GM12878 (cell line): ENCODE results near the gene UBE2O. TPM values are rescaled to one million over a fixed set of nuclear protein-coding genes. Genes with fewer than 3 reads are reported as not detected.

Experiments used
- ATF7 ChIP-seq: fragments of 450-650 bp; IDR thresholded peaks from 2 replicates; pipeline ENCODE4 v1.6.1; 2016; ENCODE audit warnings: low read depth, mild to moderate bottlenecking
- FOXK2 ChIP-seq: fragments of 450-650 bp; IDR thresholded peaks from 2 replicates; pipeline ENCODE4 v1.6.1; 2017; ENCODE audit warnings: mild to moderate bottlenecking, moderate library complexity
- FOXM1 ChIP-seq: IDR thresholded peaks from 2 replicates; pipeline ENCODE4 v1.6.1; 2012; ENCODE audit warnings: low read depth, mild to moderate bottlenecking, inconsistent platforms, low read length, moderate library complexity
- GABPA ChIP-seq: IDR thresholded peaks from 2 replicates; pipeline ENCODE4 v1.6.1; 2014; ENCODE audit warnings: antibody characterized with exemption, low read depth, mild to moderate bottlenecking, inconsistent platforms
- LARP7 ChIP-seq: fragments of 450-650 bp; IDR thresholded peaks from 2 replicates; pipeline ENCODE4 v1.6.1; 2017; ENCODE audit warnings: mild to moderate bottlenecking
- MTA2 ChIP-seq: fragments of 450-650 bp; IDR thresholded peaks from 2 replicates; pipeline ENCODE4 v1.6.1; 2016; ENCODE audit warnings: low read depth, mild to moderate bottlenecking, moderate library complexity
- MXI1 ChIP-seq: fragments of 150-350 bp; IDR thresholded peaks from 2 replicates; pipeline ENCODE4 v1.6.1; 2011; ENCODE audit warnings: low read depth, mild to moderate bottlenecking, inconsistent platforms, low read length, improper control_type of control experiment
- NR2C1 ChIP-seq: fragments of 450-650 bp; IDR thresholded peaks from 2 replicates; pipeline ENCODE4 v1.6.1; 2017; ENCODE audit warnings: antibody characterized with exemption, mild to moderate bottlenecking, moderate library complexity
- NR2F1 ChIP-seq: fragments of 450-650 bp; conservative IDR thresholded peaks from 2 replicates; pipeline ENCODE4 v1.6.1; 2017; ENCODE audit warnings: mild to moderate bottlenecking
- NRF1 ChIP-seq: conservative IDR thresholded peaks from 2 replicates; pipeline ENCODE4 v1.6.1; 2011; ENCODE audit warnings: mild to moderate bottlenecking, low read depth, low read length, improper control_type of control experiment
- POLR2AphosphoS5 ChIP-seq: IDR thresholded peaks from 2 replicates; pipeline ENCODE4 v1.6.1; 2011; ENCODE audit warnings: mild to moderate bottlenecking, low read length, inconsistent platforms
- RUNX3 ChIP-seq: IDR thresholded peaks from 2 replicates; pipeline ENCODE4 v1.6.1; 2012; ENCODE audit warnings: low read length, inconsistent platforms
- SMAD1 ChIP-seq: fragments of 450-650 bp; IDR thresholded peaks from 2 replicates; pipeline ENCODE4 v1.6.1; 2018; ENCODE audit warnings: mild to moderate bottlenecking, low read depth; ENCODE audit not compliant: partially characterized antibody
- SMAD5 ChIP-seq: IDR thresholded peaks from 2 replicates; pipeline ENCODE4 v1.6.1; 2016; ENCODE audit warnings: antibody characterized with exemption, low read depth
- STAT3 ChIP-seq: IDR thresholded peaks from 2 replicates; pipeline ENCODE4 v1.6.1; 2011; ENCODE audit warnings: low read depth, low read length, improper control_type of control experiment
- TBL1XR1 ChIP-seq: IDR thresholded peaks from 2 replicates; pipeline ENCODE4 v1.6.1; 2012; ENCODE audit warnings: low read depth, low read length, improper control_type of control experiment
- TCF3 ChIP-seq: IDR thresholded peaks from 2 replicates; pipeline ENCODE4 v1.6.1; 2012; ENCODE audit warnings: low read depth, mild to moderate bottlenecking, low read length, borderline replicate concordance; ENCODE audit not compliant: insufficient read depth
- ZNF384 ChIP-seq: IDR thresholded peaks from 2 replicates; pipeline ENCODE4 v1.6.1; 2012; ENCODE audit warnings: low read depth, mild to moderate bottlenecking, low read length, improper control_type of control experiment, borderline replicate concordance
- ZNF622 ChIP-seq: fragments of 450-650 bp; IDR thresholded peaks from 2 replicates; pipeline ENCODE4 v1.6.1; 2017; ENCODE audit warnings: mild to moderate bottlenecking, inconsistent platforms
- ZSCAN29 ChIP-seq: fragments of 450-650 bp; IDR thresholded peaks from 2 replicates; pipeline ENCODE4 v1.6.1; 2017; ENCODE audit warnings: mild to moderate bottlenecking, moderate library complexity
- polyA plus RNA-seq, 11 experiments: library from polyadenylated mRNA; depleted of rRNA in 4 of 11; unstranded in 6 of 11; stranded (reverse) in 5 of 11; fragments of >200 nt; fragmentation: Nextera tagmentation in 4 of 11; fragmentation: Illumina TruSeq in 1 of 11; extraction: Ambion mirVana in 4 of 11; extraction: Trizol in 1 of 11; gene quantifications; 1 replicate in 1 of 11; 2 replicates in 10 of 11; pipeline versions ENCODE4 v1.2.1 to v1.2.3, GENCODE V29; 2011 to 2016; ENCODE audit warnings: inconsistent platforms in 2 of 11, missing spikeins in 2 of 11, low read depth in 1 of 11
- total RNA-seq, 4 experiments: library from RNA; depleted of rRNA in 3 of 4; stranded (reverse); fragments of >200 nt in 3 of 4; fragmentation: Illumina TruSeq in 1 of 4; extraction: Trizol in 1 of 4; gene quantifications; 2 replicates each; pipeline versions ENCODE4 v1.2.1 to v1.2.3, GENCODE V29; 2013 to 2021
- TF ChIP-seq, protein P1 (sequence below): IDR thresholded peaks from 2 replicates; pipeline ENCODE4 v1.6.1; 2012; ENCODE audit warnings: low read length, inconsistent platforms
- TF ChIP-seq, protein P2 (sequence below): fragments of 450-650 bp; IDR thresholded peaks from 2 replicates; pipeline ENCODE4 v1.6.1; 2016; ENCODE audit warnings: mild to moderate bottlenecking
- TF ChIP-seq, protein P3 (sequence below): fragments of 450-650 bp; IDR thresholded peaks from 2 replicates; pipeline ENCODE4 v1.6.1; 2018; ENCODE audit warnings: mild to moderate bottlenecking, low read depth, moderate library complexity; ENCODE audit not compliant: partially characterized antibody
- TF ChIP-seq, protein P4 (sequence below): fragments of 450-650 bp; formaldehyde crosslinking; IDR thresholded peaks from 2 replicates; pipeline ENCODE4 v1.4.0; 2020; ENCODE audit warnings: mild to moderate bottlenecking, moderate library complexity

UBE2O gene
- total and polyA plus RNA-seq, 10 of the 15 experiments (the other 5 are each of a cell fraction or from before 2014, with no cell fraction given), result 2.1 to 39.0 (median 14.1) TPM

DNA sequence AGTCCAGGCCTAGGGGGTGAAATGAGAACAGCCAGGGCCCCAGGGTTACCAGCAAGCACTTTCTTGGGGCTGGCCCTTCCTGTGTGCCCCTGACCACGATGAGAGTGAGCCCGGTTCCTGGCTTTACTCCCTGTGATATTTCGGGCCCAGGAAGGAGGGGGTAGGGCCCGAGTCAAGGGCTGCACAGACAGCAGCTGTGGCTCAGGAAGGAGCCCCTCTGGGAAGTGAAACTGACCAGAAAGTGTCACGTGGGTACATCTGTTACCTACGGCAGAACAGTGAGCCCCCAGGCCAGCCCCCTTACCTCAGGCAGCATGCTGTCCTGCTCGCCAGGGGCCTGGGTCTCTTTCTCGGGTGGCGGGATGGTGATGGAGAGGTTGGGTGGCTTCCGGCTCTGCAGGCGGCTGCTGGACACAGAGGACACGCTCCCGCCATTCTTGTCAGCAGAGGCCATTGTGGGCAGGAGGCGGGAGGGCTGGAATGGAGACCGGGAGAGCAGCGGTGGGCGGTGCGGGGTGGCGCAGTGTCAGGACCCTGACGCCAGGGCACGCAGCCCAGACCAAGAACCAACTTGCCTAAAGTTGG is 28.2 kb upstream of the UBE2O start (continued):
- no peak for TF ChIP-seq ZSCAN29
- no peak for TF ChIP-seq FOXM1
- TF ChIP-seq NRF1, result no peak
- no peak for TF ChIP-seq ZNF622
- peak; percentile 38; the same call in 1 of the 2 replicates for TF ChIP-seq TBL1XR1
- TF ChIP-seq SMAD1, result no peak
- TF ChIP-seq, protein P1, sequence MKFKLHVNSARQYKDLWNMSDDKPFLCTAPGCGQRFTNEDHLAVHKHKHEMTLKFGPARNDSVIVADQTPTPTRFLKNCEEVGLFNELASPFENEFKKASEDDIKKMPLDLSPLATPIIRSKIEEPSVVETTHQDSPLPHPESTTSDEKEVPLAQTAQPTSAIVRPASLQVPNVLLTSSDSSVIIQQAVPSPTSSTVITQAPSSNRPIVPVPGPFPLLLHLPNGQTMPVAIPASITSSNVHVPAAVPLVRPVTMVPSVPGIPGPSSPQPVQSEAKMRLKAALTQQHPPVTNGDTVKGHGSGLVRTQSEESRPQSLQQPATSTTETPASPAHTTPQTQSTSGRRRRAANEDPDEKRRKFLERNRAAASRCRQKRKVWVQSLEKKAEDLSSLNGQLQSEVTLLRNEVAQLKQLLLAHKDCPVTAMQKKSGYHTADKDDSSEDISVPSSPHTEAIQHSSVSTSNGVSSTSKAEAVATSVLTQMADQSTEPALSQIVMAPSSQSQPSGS, result no peak; the same call in 1 of the 2 replicates
- no peak for TF ChIP-seq NR2C1
- no peak for TF ChIP-seq NR2F1
- TF ChIP-seq MXI1, result peak; percentile 42; the same call in 1 of the 2 replicates
- TF ChIP-seq, protein P2, sequence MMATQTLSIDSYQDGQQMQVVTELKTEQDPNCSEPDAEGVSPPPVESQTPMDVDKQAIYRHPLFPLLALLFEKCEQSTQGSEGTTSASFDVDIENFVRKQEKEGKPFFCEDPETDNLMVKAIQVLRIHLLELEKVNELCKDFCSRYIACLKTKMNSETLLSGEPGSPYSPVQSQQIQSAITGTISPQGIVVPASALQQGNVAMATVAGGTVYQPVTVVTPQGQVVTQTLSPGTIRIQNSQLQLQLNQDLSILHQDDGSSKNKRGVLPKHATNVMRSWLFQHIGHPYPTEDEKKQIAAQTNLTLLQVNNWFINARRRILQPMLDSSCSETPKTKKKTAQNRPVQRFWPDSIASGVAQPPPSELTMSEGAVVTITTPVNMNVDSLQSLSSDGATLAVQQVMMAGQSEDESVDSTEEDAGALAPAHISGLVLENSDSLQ, result no peak; the same call in 1 of the 2 replicates
- no peak for TF ChIP-seq LARP7
- no peak for TF ChIP-seq ATF7
- TF ChIP-seq ZNF384, result no peak
- TF ChIP-seq POLR2AphosphoS5, result no peak; the same call in 1 of the 2 replicates
- TF ChIP-seq SMAD5, result no peak
- TF ChIP-seq FOXK2, result no peak
- TF ChIP-seq, protein P3, sequence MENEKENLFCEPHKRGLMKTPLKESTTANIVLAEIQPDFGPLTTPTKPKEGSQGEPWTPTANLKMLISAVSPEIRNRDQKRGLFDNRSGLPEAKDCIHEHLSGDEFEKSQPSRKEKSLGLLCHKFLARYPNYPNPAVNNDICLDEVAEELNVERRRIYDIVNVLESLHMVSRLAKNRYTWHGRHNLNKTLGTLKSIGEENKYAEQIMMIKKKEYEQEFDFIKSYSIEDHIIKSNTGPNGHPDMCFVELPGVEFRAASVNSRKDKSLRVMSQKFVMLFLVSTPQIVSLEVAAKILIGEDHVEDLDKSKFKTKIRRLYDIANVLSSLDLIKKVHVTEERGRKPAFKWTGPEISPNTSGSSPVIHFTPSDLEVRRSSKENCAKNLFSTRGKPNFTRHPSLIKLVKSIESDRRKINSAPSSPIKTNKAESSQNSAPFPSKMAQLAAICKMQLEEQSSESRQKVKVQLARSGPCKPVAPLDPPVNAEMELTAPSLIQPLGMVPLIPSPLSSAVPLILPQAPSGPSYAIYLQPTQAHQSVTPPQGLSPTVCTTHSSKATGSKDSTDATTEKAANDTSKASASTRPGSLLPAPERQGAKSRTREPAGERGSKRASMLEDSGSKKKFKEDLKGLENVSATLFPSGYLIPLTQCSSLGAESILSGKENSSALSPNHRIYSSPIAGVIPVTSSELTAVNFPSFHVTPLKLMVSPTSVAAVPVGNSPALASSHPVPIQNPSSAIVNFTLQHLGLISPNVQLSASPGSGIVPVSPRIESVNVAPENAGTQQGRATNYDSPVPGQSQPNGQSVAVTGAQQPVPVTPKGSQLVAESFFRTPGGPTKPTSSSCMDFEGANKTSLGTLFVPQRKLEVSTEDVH, result no peak
- no peak for TF ChIP-seq STAT3
- peak; percentile 93 for TF ChIP-seq TCF3
- TF ChIP-seq GABPA, result no peak
- peak; percentile 17; the same call in 1 of the 2 replicates for TF ChIP-seq MTA2
- peak; percentile 84 for TF ChIP-seq RUNX3
- TF ChIP-seq, protein P4, sequence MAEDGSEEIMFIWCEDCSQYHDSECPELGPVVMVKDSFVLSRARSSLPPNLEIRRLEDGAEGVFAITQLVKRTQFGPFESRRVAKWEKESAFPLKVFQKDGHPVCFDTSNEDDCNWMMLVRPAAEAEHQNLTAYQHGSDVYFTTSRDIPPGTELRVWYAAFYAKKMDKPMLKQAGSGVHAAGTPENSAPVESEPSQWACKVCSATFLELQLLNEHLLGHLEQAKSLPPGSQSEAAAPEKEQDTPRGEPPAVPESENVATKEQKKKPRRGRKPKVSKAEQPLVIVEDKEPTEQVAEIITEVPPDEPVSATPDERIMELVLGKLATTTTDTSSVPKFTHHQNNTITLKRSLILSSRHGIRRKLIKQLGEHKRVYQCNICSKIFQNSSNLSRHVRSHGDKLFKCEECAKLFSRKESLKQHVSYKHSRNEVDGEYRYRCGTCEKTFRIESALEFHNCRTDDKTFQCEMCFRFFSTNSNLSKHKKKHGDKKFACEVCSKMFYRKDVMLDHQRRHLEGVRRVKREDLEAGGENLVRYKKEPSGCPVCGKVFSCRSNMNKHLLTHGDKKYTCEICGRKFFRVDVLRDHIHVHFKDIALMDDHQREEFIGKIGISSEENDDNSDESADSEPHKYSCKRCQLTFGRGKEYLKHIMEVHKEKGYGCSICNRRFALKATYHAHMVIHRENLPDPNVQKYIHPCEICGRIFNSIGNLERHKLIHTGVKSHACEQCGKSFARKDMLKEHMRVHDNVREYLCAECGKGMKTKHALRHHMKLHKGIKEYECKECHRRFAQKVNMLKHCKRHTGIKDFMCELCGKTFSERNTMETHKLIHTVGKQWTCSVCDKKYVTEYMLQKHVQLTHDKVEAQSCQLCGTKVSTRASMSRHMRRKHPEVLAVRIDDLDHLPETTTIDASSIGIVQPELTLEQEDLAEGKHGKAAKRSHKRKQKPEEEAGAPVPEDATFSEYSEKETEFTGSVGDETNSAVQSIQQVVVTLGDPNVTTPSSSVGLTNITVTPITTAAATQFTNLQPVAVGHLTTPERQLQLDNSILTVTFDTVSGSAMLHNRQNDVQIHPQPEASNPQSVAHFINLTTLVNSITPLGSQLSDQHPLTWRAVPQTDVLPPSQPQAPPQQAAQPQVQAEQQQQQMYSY (CRISPR knock-in tag), result no peak
